Measurements from ENCODE around the gene GSC.

GSC gene

DNA sequence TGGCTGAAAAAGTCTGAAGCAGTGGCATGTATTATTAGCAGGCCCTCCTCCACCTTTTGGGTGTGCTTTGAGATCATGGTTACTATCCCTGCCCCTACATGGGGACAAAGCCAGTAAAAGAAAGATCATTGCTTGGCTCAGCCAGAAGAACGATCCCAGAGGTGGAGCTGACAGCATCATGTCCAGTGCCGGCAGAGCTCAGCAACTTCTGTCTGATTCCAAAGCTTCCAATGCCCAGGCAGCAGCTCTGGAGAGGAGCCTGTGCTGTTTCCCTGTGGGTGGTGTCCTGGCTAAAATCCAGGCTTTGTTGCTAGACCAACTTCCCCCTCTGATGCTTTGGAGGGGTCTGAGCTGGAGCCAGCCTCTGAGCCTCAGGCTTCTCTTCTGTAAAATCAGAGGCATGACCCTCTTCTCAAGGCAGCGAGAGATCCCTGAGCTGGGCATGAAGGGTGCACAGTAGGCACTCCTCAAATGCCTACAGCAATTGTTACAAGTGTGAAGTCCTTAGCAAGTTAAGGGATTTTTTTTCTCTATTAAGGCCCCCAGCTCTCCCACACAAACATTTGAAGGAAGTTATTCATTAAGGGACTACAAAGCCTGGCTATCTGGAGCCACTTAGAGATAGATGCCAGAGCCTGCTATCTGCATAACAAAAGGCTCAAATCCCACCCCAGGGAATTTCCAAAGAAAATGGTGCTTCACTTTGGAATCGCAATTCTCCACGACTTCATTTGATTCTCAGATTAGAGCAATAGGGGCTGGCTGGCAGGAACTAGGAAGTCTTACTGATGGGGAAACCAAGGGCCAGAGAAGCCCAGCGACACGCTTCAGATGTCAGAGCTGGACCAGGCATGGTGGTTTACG is 10.9 kb upstream of the GSC start:
- Histone ChIP-seq H3K36me3 (no peaks in the 10 kb centered on the region), H3K27me3 (peaks cover 81% of the 10 kb centered on the region)

DNA sequence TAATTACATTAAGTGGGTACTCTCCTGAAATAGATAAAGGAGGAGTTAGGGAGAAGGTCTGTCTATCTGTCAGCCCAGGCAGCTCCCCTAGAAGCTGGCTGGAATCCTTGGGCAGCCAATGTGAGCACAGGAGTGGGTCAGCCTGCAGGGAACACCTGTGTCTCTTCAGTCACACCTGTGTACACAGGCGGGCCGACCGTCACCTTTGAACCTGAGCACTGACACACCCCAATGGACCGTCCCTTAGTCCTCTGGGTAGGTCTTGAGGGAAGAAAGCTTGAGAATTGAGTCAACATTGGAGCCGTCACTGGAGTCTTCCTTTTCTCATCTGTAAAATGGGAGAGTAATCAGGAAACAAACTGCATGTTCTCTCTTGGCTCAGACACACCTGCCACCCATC is 9.8 kb upstream of the GSC start:
- TF ChIP-seq, protein P1, sequence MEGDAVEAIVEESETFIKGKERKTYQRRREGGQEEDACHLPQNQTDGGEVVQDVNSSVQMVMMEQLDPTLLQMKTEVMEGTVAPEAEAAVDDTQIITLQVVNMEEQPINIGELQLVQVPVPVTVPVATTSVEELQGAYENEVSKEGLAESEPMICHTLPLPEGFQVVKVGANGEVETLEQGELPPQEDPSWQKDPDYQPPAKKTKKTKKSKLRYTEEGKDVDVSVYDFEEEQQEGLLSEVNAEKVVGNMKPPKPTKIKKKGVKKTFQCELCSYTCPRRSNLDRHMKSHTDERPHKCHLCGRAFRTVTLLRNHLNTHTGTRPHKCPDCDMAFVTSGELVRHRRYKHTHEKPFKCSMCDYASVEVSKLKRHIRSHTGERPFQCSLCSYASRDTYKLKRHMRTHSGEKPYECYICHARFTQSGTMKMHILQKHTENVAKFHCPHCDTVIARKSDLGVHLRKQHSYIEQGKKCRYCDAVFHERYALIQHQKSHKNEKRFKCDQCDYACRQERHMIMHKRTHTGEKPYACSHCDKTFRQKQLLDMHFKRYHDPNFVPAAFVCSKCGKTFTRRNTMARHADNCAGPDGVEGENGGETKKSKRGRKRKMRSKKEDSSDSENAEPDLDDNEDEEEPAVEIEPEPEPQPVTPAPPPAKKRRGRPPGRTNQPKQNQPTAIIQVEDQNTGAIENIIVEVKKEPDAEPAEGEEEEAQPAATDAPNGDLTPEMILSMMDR (IDR thresholded peaks at IDR 0.05) = no peak
- peaks cover 83% of the 10 kb centered on the region for H3K27me3 ChIP-seq
- no peak overlapping the region for H3K4me3 ChIP-seq (ENCODE audit: low read depth in 1 of 2, low read length in 1 of 2)
- no peak overlapping the region for H3K27ac ChIP-seq
- no peaks in the 10 kb centered on the region for H3K9me3 ChIP-seq
- H3K36me3 ChIP-seq = no peaks in the 10 kb centered on the region
- no peaks in the 10 kb centered on the region for H3K4me1 ChIP-seq (ENCODE audit: control insufficient read depth in 1 of 2, insufficient read depth in 1 of 2, low read depth in 1 of 2, low read length in 1 of 2)

More for the DNA sequence above, 10.9 kb upstream of the GSC start:
- TF ChIP-seq, protein P1 (IDR thresholded peaks at IDR 0.05) = no peak
- H3K4me1 ChIP-seq (ENCODE audit: control insufficient read depth in 1 of 2, insufficient read depth in 1 of 2, low read depth in 1 of 2, low read length in 1 of 2) = no peaks in the 10 kb centered on the region
- H3K9me3 ChIP-seq = no peaks in the 10 kb centered on the region
- no peak overlapping the region for H3K4me3 ChIP-seq (ENCODE audit: low read depth in 1 of 2, low read length in 1 of 2)
- no peak overlapping the region for H3K27ac ChIP-seq

DNA sequence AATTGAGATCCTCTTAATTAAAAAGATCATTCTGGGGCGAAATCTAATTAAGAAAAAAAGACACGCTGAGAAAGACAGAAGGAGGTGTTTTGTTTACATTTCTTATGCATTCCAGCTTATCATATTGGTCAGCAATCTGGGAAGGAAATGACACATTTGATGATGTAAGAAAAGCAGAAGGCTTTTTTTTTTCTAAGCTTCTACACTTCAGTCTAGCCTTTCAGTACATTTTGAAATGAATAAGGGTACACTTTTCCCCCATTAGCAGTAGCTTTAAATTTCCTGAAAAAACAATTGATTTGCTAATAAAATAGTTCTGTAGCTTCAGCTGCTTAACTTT is 5.9 kb upstream of the GSC start:
- Histone ChIP-seq H3K9me3 (no peaks in the 10 kb centered on the region), H3K36me3 (no peaks in the 10 kb centered on the region), H3K4me3 (ENCODE audit: low read depth in 1 of 2, low read length in 1 of 2) (no peak overlapping the region), H3K4me1 (ENCODE audit: control insufficient read depth in 1 of 2, insufficient read depth in 1 of 2, low read depth in 1 of 2, low read length in 1 of 2) (no peaks in the 10 kb centered on the region), H3K27me3 (peaks cover 100% of the 10 kb centered on the region), H3K27ac (no peak overlapping the region)
- TF ChIP-seq, protein P1 (IDR thresholded peaks at IDR 0.05) = no peak

DNA sequence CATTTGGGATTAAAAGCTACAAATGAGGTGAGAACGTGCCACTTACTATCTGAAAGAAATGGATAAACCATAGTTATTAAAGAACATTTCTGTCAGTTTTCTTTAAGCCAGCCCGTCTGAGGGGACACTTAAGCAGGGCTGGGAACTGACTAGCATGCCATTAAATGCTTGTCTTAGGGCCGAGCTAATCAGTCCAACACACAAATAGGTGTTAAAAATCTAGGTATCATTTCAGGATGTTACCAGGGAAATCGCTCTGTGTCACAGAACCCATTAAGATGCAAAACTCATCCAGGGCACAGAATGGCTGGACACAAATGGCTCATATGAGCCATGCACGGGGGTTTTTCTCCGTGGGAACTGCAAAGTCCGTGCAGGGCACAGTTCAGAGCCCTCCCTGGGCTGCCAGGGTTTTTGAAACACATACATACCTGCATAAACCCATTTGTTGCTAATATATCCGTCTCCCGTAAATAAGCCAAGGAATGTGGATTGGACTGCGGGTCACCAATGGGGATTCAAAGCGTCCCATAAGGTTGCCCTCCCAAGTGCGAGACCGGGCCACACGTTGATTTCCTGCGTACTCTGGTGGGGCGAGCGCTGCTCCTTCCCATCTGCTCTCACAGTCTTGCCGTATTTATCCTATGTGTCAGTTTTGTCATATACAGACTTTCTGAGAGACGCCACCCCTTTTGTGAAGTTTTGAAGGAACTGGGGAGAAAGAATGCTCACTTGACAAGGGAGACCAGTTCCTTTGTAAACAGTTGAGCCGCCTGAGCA is 5.4 kb upstream of the GSC start:
- H3K4me1 ChIP-seq (ENCODE audit: control insufficient read depth in 1 of 2, insufficient read depth in 1 of 2, low read depth in 1 of 2, low read length in 1 of 2) = peaks cover 0 to under 1% of the 10 kb centered on the region in 2 experiments
- peaks cover 100% of the 10 kb centered on the region for H3K27me3 ChIP-seq
- TF ChIP-seq, protein P1 (IDR thresholded peaks at IDR 0.05) = no peak
- no peak overlapping the region for H3K27ac ChIP-seq
- H3K36me3 ChIP-seq = no peaks in the 10 kb centered on the region
- no peaks in the 10 kb centered on the region for H3K9me3 ChIP-seq
- H3K4me3 ChIP-seq (ENCODE audit: low read depth in 1 of 2, low read length in 1 of 2) = no peak overlapping the region

DNA sequence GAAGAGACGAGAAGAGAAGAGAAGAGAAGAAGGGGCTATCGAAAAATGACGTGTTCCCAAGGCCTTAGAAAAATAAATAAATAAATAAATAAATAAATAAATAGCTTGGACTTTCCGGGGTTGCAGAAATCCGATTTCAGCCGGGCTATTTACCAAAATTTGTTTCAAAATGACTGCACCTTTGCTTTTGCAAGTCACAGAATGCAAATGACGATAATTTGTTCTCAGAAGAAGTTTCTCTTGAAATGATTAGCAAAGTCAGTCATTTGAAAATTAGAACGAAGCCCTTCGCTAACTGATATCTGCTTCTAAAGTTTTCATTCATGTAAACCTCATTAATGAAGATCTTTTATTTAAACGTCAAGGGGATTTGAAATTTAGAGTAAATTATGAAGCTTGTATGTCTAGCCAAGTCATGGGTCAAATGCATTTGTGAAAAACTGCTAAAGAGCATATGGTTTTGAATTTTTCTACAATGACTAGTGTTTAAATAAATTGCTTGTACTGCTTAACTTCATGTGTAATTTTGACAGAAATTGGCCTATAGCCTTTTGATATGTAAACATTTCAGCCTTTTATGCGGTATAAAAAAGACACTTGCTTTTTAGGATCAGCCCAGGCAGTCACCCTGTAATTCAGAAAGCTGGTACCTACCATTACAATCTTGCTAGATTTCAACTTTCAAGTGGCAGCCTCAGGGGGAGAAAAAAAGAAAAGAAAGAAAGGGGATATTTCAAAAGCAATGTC is 4.6 kb upstream of the GSC start:
- Histone ChIP-seq H3K36me3 (no peaks in the 10 kb centered on the region), H3K27ac (no peak overlapping the region), H3K27me3 (peaks cover 100% of the 10 kb centered on the region), H3K9me3 (no peaks in the 10 kb centered on the region), H3K4me1 (ENCODE audit: control insufficient read depth in 1 of 2, insufficient read depth in 1 of 2, low read depth in 1 of 2, low read length in 1 of 2) (peaks cover 4 to 8% of the 10 kb centered on the region in 2 experiments), H3K4me3 (ENCODE audit: low read depth in 1 of 2, low read length in 1 of 2) (no peak overlapping the region)
- TF ChIP-seq, protein P1 (IDR thresholded peaks at IDR 0.05) = no peak
